GM13976 (cell line): ENCODE results near the gene THBS1.

Experiments used
- DNase-seq: peaks from one replicate; pipeline ENCODE4 v3.0.0; 2012; ENCODE audit warnings: low spot score
- in situ Hi-C: fragments of 300-500 bp; cut with MboI; formaldehyde crosslinking; loops from one replicate; pipeline ENCODE4 v1.12.0; 2022; ENCODE audit warnings: low sequenced_read_pairs, mixed read lengths, inconsistent platforms; ENCODE audit not compliant: unreplicated experiment
- TF ChIP-seq, protein P1 (sequence below): IDR thresholded peaks from 2 replicates; pipeline ENCODE4 v1.5.1; 2012; ENCODE audit warnings: borderline replicate concordance, mild to moderate bottlenecking; ENCODE audit not compliant: insufficient read depth; ENCODE audit errors: extremely low read depth, missing control alignments, control extremely low read depth

The THBS1 gene

DNA sequence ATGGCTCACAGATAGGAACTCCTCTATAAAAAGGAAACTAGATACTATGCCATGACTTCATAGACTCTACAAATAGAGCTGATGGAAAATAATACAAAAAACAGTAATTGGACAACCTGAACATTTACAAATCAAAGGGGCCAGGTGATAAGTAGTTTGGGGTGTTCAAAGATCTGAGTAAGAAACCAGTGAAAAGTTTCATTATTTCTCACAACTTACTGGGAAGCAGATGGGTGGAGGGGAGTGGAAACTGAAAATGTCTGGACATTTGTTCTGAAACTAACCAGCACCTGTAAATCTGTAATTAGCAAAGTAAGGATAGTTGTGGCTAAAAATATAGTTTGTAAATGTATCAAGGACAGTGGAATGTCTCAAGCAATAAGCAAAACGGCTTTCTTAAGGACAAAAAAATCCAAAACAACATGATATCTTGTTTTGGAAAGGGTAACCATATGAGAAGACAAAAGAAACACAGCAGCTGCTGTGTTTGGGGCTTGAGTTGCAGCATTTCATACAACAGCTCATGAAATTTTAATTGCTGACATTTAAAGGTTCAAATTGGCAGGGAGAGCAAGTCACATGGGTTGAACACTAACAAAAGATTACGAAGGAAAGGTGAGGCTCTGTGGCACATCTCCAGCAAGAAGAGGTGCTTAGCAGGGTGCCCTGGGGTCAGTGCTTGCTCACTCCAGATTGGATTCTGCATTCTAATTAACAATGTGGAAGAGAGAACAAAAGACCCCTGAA lies 26.8 kb upstream of the THBS1 start:
- TF ChIP-seq, protein P1, sequence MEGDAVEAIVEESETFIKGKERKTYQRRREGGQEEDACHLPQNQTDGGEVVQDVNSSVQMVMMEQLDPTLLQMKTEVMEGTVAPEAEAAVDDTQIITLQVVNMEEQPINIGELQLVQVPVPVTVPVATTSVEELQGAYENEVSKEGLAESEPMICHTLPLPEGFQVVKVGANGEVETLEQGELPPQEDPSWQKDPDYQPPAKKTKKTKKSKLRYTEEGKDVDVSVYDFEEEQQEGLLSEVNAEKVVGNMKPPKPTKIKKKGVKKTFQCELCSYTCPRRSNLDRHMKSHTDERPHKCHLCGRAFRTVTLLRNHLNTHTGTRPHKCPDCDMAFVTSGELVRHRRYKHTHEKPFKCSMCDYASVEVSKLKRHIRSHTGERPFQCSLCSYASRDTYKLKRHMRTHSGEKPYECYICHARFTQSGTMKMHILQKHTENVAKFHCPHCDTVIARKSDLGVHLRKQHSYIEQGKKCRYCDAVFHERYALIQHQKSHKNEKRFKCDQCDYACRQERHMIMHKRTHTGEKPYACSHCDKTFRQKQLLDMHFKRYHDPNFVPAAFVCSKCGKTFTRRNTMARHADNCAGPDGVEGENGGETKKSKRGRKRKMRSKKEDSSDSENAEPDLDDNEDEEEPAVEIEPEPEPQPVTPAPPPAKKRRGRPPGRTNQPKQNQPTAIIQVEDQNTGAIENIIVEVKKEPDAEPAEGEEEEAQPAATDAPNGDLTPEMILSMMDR: no peak
- DNase-seq: no peak

DNA sequence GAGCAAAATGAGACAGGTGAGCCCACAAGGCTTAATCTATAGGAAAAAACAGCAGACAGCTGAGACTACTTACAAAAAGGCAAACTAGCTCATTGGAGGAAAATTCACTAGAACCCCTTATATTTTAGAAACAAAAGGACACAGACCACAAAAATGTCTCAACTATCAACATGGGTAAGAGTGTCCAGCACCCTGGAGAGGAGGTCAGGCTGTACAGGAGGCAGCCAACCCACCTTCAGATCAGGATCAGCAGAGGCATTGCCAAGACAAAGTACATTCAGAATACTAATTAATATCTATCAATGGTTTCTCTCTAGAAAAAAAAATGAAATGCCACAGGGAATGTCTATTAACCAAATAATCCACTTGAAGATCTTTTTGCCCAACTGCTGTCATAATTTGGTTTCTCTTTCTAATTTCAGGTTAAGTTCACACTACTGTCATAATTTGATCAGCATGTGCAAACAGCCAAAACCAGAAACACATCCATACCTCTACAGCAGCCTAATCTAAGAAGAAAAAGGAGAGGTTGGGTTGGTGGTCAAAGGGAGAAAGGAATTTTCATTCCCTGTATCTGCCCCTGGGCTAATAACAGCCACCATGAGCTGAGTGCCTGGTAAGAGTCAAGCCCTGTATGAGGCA lies 26.0 kb upstream of the THBS1 start:
- in situ Hi-C loops: loop anchor here (25.0 kb wide), 1 partner anchor 243 kb away; no protein-coding TSS in a partner anchor
- TF ChIP-seq, protein P1: no peak
- no peak for DNase-seq

More for the DNA sequence above, 26.8 kb upstream of the THBS1 start:
- in situ Hi-C loops: loop anchor here (25.0 kb wide), 1 partner anchor 242 kb away; no protein-coding TSS in a partner anchor

DNA sequence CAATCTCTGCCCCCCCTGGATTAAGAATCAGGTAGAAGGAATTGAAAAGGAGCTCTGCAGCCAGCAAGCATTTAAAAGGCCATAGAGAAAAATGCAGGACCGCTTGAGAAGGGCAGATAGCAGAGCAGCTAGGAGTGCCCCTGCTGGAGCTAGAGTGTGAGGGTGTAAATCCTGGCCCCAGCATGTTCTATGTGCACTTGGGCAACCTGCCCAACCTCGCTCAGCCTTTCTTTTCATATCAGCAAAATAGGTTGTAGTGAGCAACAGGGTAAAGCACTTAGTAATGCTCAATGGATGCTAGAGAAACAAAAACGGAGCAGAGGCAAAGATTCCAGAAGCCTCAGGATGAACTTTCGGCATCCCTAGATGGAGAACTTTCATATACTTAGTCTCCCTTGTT lies 25.0 kb upstream of the THBS1 start:
- TF ChIP-seq, protein P1: no peak
- DNase-seq: no peak
- in situ Hi-C loops: loop anchor here (25.0 kb wide), 1 partner anchor 244 kb away; no protein-coding TSS in a partner anchor

DNA sequence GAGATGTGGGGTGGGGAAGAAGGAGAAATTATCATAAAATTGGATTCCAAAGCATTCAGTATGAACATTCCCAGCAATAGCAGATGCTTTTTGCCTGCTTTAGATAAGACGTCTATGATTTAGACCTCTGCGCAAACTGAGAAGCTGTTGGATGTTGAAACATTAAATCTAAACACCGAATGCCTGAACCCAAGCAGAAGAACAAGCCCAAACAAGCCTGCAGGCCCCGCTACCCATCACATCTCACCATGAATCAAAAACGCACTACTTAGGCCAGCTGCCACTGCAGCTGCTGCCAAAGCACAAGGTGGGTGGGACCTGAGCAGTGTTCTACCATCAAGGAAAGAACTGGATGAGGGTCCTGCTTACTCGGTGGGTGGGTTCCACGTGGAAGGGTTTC lies 24.4 kb upstream of the THBS1 start:
- DNase-seq: no peak

DNA sequence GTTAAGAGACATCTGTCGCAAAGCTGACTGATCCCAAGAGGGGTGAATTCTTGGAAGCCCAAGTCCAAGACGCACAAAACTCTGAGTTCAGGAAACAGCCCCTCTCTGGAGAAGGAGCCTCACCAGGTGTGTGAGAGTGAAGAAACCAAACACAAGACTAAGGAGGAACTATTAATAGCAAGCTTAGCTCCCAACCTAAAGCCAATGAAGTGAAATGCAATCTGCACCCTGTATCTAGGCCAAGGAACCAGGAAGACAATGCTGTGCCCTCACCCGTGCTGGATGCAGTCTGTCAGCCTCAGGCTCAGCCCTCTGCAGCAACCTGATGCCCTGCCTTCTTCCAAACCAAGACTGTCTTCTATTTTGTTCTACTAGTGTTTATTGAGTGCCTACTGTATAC lies 22.5 kb upstream of the THBS1 start:
- DNase-seq: no peak
- in situ Hi-C loops: loop anchor here (25.0 kb wide), 1 partner anchor 246 kb away; no protein-coding TSS in a partner anchor
- TF ChIP-seq, protein P1: no peak

More for the DNA sequence above, 24.4 kb upstream of the THBS1 start:
- in situ Hi-C loops: loop anchor here (25.0 kb wide), 1 partner anchor 244 kb away; no protein-coding TSS in a partner anchor
- TF ChIP-seq, protein P1: no peak

DNA sequence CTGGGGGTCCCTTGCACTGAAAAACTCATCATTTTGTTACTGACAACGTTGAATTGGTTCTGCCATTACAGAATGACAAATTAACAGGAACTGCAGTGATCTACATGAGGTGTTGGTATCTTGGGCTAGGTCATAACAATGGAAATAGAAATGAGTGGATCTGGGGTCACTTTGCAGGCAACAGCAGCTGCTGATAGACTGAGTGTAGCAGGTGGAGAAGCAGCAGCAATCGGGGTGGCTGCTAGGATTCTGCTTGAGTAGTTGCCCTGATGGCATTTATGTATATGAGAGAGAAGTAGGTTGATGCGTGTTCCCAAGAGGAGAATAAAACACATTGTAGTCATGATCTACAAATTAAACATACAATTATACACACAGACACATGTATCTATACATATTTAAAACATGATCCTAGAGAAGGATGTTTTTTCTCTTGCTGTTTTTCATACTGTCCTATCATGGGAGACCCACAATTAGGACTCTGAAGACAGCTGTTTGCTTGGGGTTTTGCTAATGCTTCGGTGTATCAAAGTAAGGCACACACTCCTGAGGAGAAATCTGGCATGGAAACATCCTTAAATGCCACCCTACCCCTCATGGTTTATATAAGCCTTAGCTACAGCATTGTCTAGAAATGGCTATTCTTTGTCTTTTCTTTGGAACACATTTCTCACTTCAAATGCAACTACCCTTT lies 15.8 kb upstream of the THBS1 start:
- in situ Hi-C loops: loop anchor here (25.0 kb wide), 1 partner anchor 253 kb away; no protein-coding TSS in a partner anchor
- DNase-seq: no peak
- TF ChIP-seq, protein P1: no peak
